ENCODE results near the gene PCDHA4. TPM values are rescaled to one million over a fixed set of nuclear protein-coding genes. Genes with fewer than 3 reads are reported as not detected.

The PCDHA4 gene
- total and polyA plus RNA-seq, 2 of the 8 experiments (the other 6 are each of a cell fraction or from before 2014, with no cell fraction given): 3.7 to 5.7 TPM

- H2BK12ac ChIP-seq (ENCODE audit: low read depth, low read length): no peak within 1 kb of the TSS
- H2BK5ac ChIP-seq (ENCODE audit: low read depth, low read length): no peak within 1 kb of the TSS
- WGBS, 2 experiments (ENCODE audit: extremely low coverage in 1 of 2, insufficient coverage in 1 of 2, insufficient read length in 1 of 2, insufficient replicate concordance in 2 of 2, low coverage in 1 of 2, low lambda C conversion rate in 2 of 2, missing lambda C conversion rate in 1 of 2): 84% methylated on average over 8 of the region's 8 CpGs; no CpG with 5 or more reads in 1 of the 2 experiments
- no peak within 1 kb of the TSS for H4K91ac ChIP-seq (replicated peaks; ENCODE audit: insufficient read length, low read length)
- FAIRE-seq: no peak
- no peak for DNase-seq (ENCODE audit: low read depth in 1 of 2, low spot score in 2 of 2)
- no peaks in the 10 kb centered on the region for H3K4me1 ChIP-seq (replicated peaks in 1 of 4; ENCODE audit: control insufficient read depth in 3 of 4, insufficient read depth in 4 of 4, low read length in 3 of 4)
- H4K20me1 ChIP-seq (replicated peaks in 1 of 2; ENCODE audit: control insufficient read depth in 1 of 2, insufficient read depth in 2 of 2, low read length in 2 of 2): no peaks in the 10 kb centered on the region
- H2BK20ac ChIP-seq (ENCODE audit: low read length): no peak within 1 kb of the TSS
- no peak within 1 kb of the TSS for H2BK15ac ChIP-seq (ENCODE audit: low read length)
- H2BK120ac ChIP-seq (replicated peaks; ENCODE audit: low read depth, low read length): no peak within 1 kb of the TSS
- H3K27me3 ChIP-seq (replicated peaks in 1 of 4; ENCODE audit: control insufficient read depth in 3 of 4, extremely low read depth in 1 of 4, insufficient read depth in 3 of 4, low read length in 3 of 4): no peaks in the 10 kb centered on the region
- H3K9me3 ChIP-seq (ENCODE audit: insufficient read depth in 2 of 2, low read depth in 1 of 2, low read length in 1 of 2): peaks cover 0 to 21% of the 10 kb centered on the region in 2 experiments; a peak in 2 of 4 replicates
- no peak within 1 kb of the TSS for H2AFZ ChIP-seq (ENCODE audit: low read length)
- H3K9ac ChIP-seq (replicated peaks in 1 of 4; ENCODE audit: extremely low read depth in 1 of 4, low read depth in 3 of 4, low read length in 3 of 4): peak within 1 kb of the TSS in 1 of 4 experiments; percentile 63; a peak in 1 of 7 replicates
- peak within 1 kb of the TSS in 1 of 2 experiments; percentile 59; a peak in 1 of 4 replicates for H3K4me2 ChIP-seq (ENCODE audit: insufficient read depth in 1 of 2, low read depth in 2 of 2, low read length in 2 of 2)
- no peak within 1 kb of the TSS for H4K5ac ChIP-seq (ENCODE audit: insufficient read length, low read depth, low read length)
- no peaks in the 10 kb centered on the region for H3K23me2 ChIP-seq (ENCODE audit: low read depth, low read length)
- peaks cover 0 to 9% (median 0%) of the 10 kb centered on the region in 4 experiments; a peak in 2 of 8 replicates for H3K36me3 ChIP-seq (ENCODE audit: control insufficient read depth in 2 of 4, insufficient read depth in 4 of 4, low read length in 3 of 4)
- ChIA-PET CTCF (ENCODE audit: partially characterized antibody) (interaction anchor here (1.1 to 2.2 kb wide), 7 partner anchors 8 to 217 kb away, joined by 3 to 6 read pairs (median 4); partner anchors contain the start of genes PCDHA11, PCDHA5 and PCDHB1), POLR2A (ENCODE audit: partially characterized antibody) (no interaction called here)
- no peak within 1 kb of the TSS; the same call in 1 of the 2 replicates for H4K8ac ChIP-seq (ENCODE audit: extremely low read depth, insufficient read depth, low read length)
- H2AK5ac ChIP-seq (ENCODE audit: low read depth, low read length): no peak within 1 kb of the TSS
- no peaks in the 10 kb centered on the region for H3K79me1 ChIP-seq (ENCODE audit: low read depth, low read length)
- TF ChIP-seq BRCA1 (IDR thresholded peaks at IDR 0.05; ENCODE audit: low read depth, low read length): no peak
- no peak for TF ChIP-seq BCL11A (IDR thresholded peaks at IDR 0.05; ENCODE audit: low read depth in 2 of 2, low read length in 2 of 2)
- TF ChIP-seq, protein P1, sequence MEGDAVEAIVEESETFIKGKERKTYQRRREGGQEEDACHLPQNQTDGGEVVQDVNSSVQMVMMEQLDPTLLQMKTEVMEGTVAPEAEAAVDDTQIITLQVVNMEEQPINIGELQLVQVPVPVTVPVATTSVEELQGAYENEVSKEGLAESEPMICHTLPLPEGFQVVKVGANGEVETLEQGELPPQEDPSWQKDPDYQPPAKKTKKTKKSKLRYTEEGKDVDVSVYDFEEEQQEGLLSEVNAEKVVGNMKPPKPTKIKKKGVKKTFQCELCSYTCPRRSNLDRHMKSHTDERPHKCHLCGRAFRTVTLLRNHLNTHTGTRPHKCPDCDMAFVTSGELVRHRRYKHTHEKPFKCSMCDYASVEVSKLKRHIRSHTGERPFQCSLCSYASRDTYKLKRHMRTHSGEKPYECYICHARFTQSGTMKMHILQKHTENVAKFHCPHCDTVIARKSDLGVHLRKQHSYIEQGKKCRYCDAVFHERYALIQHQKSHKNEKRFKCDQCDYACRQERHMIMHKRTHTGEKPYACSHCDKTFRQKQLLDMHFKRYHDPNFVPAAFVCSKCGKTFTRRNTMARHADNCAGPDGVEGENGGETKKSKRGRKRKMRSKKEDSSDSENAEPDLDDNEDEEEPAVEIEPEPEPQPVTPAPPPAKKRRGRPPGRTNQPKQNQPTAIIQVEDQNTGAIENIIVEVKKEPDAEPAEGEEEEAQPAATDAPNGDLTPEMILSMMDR (IDR thresholded peaks at IDR 0.05; ENCODE audit: control extremely low read depth in 1 of 3, insufficient read depth in 1 of 3, low read depth in 1 of 3, low read length in 3 of 3): peak in 1 of 3 experiments; percentile 11; a peak in 1 of 4 replicates
- no peak for TF ChIP-seq NANOG (IDR thresholded peaks at IDR 0.05; ENCODE audit: insufficient read depth, low read depth, low read length, poor library complexity, severe bottlenecking)
- H3K14ac ChIP-seq (ENCODE audit: insufficient read length): no peak within 1 kb of the TSS
- no peak within 1 kb of the TSS for H3K23ac ChIP-seq (ENCODE audit: insufficient read length)
- peak within 1 kb of the TSS in 1 of 4 experiments; percentile 59; a peak in 2 of 8 replicates for H3K4me3 ChIP-seq (ENCODE audit: extremely low read depth in 1 of 4, insufficient read depth in 2 of 4, low read depth in 3 of 4, low read length in 4 of 4)
- H3K4ac ChIP-seq (replicated peaks; ENCODE audit: insufficient read length, low read depth, low read length): no peak within 1 kb of the TSS
- H3K56ac ChIP-seq (replicated peaks; ENCODE audit: insufficient read length, low read depth, low read length): no peak within 1 kb of the TSS
- H3K18ac ChIP-seq (ENCODE audit: extremely low read depth, low read length): no peak within 1 kb of the TSS; the same call in 1 of the 2 replicates
- H3K79me2 ChIP-seq (ENCODE audit: control insufficient read depth in 1 of 2, insufficient read depth in 2 of 2, low read length in 2 of 2): no peaks in the 10 kb centered on the region; a peak in 1 of 4 replicates
- H3K27ac ChIP-seq (ENCODE audit: low read depth, low read length): no peak within 1 kb of the TSS
These were observed 27.1 kb downstream of the PCDHA4 start, which contains the start of gene PCDHA7 for GRCh38 chr5:140833993-140834392. Gene PCDHA7 (plus strand): TSS chr5:140834269. CDS start chr5:140834384, 115 bp downstream.
